Measurements from ENCODE around the gene THBS2. TPM values are rescaled to one million over a fixed set of nuclear protein-coding genes. Genes with fewer than 3 reads are reported as not detected.
A peak's percentile ranks its signal among the peaks of the same experiment; 100 is the strongest.

THBS2 gene
- total RNA-seq, 1 donor from 2014 or later = 4.2 TPM

DNA sequence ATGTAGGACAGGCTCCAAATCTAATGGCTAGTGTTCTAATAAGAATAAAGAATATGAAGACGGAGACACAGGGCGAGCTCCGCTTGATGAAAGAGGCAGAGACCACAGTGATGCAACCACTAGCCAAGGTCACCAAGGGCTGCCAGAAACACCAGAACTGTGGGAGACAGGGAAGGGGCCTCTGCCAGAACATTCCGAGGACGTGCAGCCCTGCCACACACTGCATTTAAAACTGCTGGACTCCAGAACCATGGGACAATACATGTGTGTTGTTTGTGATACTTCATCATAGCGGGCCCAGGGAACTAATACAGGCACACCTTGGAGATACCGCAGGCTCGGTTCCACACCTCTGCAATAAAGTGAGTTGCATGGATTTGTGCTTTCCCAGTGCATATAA, 2.9 kb upstream of the THBS2 start:
- H3K27ac Mint-ChIP-seq = no peak overlapping the region
- peaks cover 10% of the 10 kb centered on the region for H3K9me3 Mint-ChIP-seq
- TF ChIP-seq, protein P1, sequence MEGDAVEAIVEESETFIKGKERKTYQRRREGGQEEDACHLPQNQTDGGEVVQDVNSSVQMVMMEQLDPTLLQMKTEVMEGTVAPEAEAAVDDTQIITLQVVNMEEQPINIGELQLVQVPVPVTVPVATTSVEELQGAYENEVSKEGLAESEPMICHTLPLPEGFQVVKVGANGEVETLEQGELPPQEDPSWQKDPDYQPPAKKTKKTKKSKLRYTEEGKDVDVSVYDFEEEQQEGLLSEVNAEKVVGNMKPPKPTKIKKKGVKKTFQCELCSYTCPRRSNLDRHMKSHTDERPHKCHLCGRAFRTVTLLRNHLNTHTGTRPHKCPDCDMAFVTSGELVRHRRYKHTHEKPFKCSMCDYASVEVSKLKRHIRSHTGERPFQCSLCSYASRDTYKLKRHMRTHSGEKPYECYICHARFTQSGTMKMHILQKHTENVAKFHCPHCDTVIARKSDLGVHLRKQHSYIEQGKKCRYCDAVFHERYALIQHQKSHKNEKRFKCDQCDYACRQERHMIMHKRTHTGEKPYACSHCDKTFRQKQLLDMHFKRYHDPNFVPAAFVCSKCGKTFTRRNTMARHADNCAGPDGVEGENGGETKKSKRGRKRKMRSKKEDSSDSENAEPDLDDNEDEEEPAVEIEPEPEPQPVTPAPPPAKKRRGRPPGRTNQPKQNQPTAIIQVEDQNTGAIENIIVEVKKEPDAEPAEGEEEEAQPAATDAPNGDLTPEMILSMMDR (conservative IDR thresholded peaks at IDR 0.05) = no peak
- no peaks in the 10 kb centered on the region for H3K36me3 Mint-ChIP-seq
- H3K4me3 Mint-ChIP-seq = no peak overlapping the region
- peaks cover 20% of the 10 kb centered on the region for H3K4me1 Mint-ChIP-seq (ENCODE audit: unreplicated experiment)
- peaks cover 64% of the 10 kb centered on the region for H3K27me3 Mint-ChIP-seq
- DNase-seq (ENCODE audit: extremely low spot score, unreplicated experiment) = no peak

GRCh38 chr6:169256061-169256460, 2.4 kb upstream of the THBS2 start:
- TF ChIP-seq, protein P1 (conservative IDR thresholded peaks at IDR 0.05) = no peak
- Mint-ChIP-seq H3K27ac (no peak overlapping the region), H3K27me3 (peaks cover 69% of the 10 kb centered on the region), H3K4me1 (ENCODE audit: unreplicated experiment) (peaks cover 20% of the 10 kb centered on the region), H3K4me3 (no peak overlapping the region), H3K9me3 (peaks cover 10% of the 10 kb centered on the region), H3K36me3 (no peaks in the 10 kb centered on the region)
- no peak for DNase-seq (ENCODE audit: extremely low spot score, unreplicated experiment)

DNA sequence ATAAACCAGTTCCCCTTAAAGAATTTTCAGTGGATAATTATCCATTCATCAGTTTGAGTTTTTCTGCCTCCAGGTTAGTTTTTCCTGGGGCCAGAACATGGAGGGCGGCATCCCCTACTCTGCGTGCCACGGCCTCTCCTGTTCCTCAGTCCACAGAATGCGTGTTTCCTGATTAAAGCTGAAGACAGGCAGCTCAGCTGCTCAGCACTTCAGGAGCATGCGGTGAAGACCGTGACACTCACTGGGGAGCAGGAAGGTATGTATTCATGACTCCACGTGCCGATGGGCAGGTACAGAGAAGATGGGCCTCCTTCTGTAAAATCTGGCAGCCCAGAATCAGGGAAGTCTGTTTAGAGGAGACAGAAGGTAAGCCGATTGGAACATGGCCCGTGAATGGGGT, 2.0 kb upstream of the THBS2 start:
- H3K27ac Mint-ChIP-seq = no peak overlapping the region
- TF ChIP-seq, protein P1 (conservative IDR thresholded peaks at IDR 0.05) = no peak
- peaks cover 10% of the 10 kb centered on the region for H3K9me3 Mint-ChIP-seq
- no peak overlapping the region for H3K4me3 Mint-ChIP-seq
- peaks cover 23% of the 10 kb centered on the region for H3K4me1 Mint-ChIP-seq (ENCODE audit: unreplicated experiment)
- no peak for DNase-seq (ENCODE audit: extremely low spot score, unreplicated experiment)
- no peaks in the 10 kb centered on the region for H3K36me3 Mint-ChIP-seq
- peaks cover 73% of the 10 kb centered on the region for H3K27me3 Mint-ChIP-seq

- Mint-ChIP-seq H3K9me3 (peaks cover 10% of the 10 kb centered on the region), H3K36me3 (no peaks in the 10 kb centered on the region), H3K27me3 (peaks cover 79% of the 10 kb centered on the region), H3K4me3 (no peak overlapping the region), H3K27ac (no peak overlapping the region), H3K4me1 (ENCODE audit: unreplicated experiment) (peaks cover 24% of the 10 kb centered on the region)
- no peak for DNase-seq (ENCODE audit: extremely low spot score, unreplicated experiment)
- TF ChIP-seq, protein P1 (conservative IDR thresholded peaks at IDR 0.05) = no peak
Observed at GRCh38 chr6:169254456-169255316, 1.0 kb upstream of the THBS2 start.

- no peak for DNase-seq (ENCODE audit: extremely low spot score, unreplicated experiment)
- Mint-ChIP-seq H3K36me3 (peaks cover 4% of the 10 kb centered on the region), H3K9me3 (peaks cover 5% of the 10 kb centered on the region), H3K27me3 (peaks cover 82% of the 10 kb centered on the region), H3K27ac (no peak overlapping the region), H3K4me3 (peak overlapping the region; percentile 84), H3K4me1 (ENCODE audit: unreplicated experiment) (peaks cover 24% of the 10 kb centered on the region)
- TF ChIP-seq, protein P1 (conservative IDR thresholded peaks at IDR 0.05) = no peak
Observed at GRCh38 chr6:169252505-169253189, 999 bp downstream of the THBS2 start.

All from type B pancreatic cell (in vitro differentiated cells).